Right ventricle myocardium inferior (tissue), 1 donor: ENCODE data around the gene AMOTL1. TPM values are rescaled to one million over a fixed set of nuclear protein-coding genes. Genes with fewer than 3 reads are reported as not detected.
"Not testable (repeated sequence)": the region's sequence is repeated elsewhere in the genome, so short reads cannot be mapped to it uniquely, and the experiment has no call there.

Source experiments
- ATAC-seq: fragments of 200-7000 bp; cut with Tn5 transposase; one replicate; pipeline ENCODE4 v1.9.1; 2020; ENCODE audit warnings: mild to moderate bottlenecking, moderate library complexity
- DNase-seq: peaks from one replicate; pipeline ENCODE4 v3.0.0; 2021; ENCODE audit errors: missing footprints
- intact Hi-C: fragments of 100-400 bp; cut with DNase I; formaldehyde crosslinking; loops from one replicate; pipeline ENCODE4 v1.11.0; 2022
- total RNA-seq: library from RNA; stranded (reverse); fragmentation: NEBNext Ultra II Directional; extraction: Animal tissue kit (Norgen Biotek cat#: 25700); gene quantifications from one replicate; pipeline ENCODE4 v1.2.1, GENCODE V29; 2021
- donor health status: DM: no; HTN: yes; CAD: no; lungs with severe emphysema.

AMOTL1 gene
- total RNA-seq, 1 donor from 2014 or later = 53.5 TPM

DNA sequence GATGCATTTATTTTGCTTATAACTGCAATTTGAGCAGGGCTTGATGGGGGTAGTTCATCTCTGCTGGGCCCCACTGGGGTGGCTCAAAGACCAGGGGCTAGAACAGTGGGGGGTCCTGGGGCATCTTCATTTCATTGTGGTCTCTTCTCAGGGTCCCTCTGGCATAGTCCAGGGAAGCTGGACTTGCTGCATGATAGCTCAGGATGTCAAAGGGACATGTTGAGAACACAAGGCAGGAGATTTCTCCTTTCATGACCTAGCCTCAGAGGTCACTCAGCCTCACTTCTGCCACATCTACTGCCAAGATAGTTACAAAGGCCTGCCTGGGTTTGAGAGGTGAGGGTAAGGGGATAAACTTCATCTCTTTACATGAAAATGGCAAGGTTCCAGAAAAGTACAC lies 115.7 kb downstream of the AMOTL1 start:
- no peak for ATAC-seq
- no peak for DNase-seq
- intact Hi-C loops = no loop called here

- DNase-seq (no peak), ATAC-seq (no peak)
- intact Hi-C loops = no loop called here
These were observed 116.2 kb downstream of the AMOTL1 start for GRCh38 chr11:94884376-94884775.

DNA sequence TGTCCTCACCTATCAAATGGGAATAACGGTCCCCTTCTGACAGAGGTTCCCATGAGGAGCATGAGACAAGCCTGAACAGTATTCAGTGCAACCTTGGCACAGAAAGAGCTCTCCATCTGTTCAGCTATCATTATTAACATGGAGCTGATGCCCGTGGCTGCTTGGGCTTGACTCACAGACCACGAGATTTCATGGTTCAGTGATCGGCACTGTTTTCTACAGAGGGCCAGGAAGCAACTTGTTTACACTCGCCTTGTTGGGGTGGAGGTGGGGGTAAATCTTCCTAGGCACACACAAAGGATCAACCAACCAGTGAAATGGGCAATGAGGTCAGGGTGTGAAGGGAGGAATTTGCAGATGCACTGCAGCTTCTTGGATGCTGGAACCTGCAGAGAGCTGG lies 117.0 kb downstream of the AMOTL1 start:
- intact Hi-C loops = no loop called here
- no peak for ATAC-seq
- DNase-seq = no peak

DNA sequence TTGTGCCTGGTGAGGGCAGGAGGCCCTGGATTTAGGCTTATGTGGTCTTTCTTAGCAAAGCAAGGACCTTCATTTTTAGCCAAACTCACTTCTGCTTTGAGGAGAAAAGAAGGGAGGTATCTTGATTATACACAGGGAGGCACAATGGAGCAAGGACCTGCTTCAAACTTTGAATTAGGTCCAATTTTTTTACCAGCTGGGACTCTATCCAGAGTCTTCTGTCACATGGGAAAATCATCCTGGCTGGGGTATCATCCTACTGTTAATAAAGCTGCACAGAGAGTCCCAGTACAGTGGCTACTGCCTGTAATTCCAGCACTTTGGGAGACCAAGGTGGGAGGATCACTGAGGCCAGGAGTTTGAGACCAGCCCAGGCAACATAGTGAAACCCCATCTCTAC lies 117.4 kb downstream of the AMOTL1 start:
- ATAC-seq (no peak), DNase-seq (no peak)
- intact Hi-C loops = no loop called here

GRCh38 chr11:94888204-94888603 lies 120.0 kb downstream of the AMOTL1 start:
- DNase-seq (no peak), ATAC-seq (no peak)
- intact Hi-C loops = no loop called here

GRCh38 chr11:94895451-94895850 lies 127.3 kb downstream of the AMOTL1 start:
- ATAC-seq (peak; percentile 43), DNase-seq (no peak)
- intact Hi-C loops = no loop called here

- DNase-seq (no peak), ATAC-seq (no peak)
- intact Hi-C loops = no loop called here
These were observed 127.8 kb downstream of the AMOTL1 start for GRCh38 chr11:94895971-94896370.

- DNase-seq (no peak), ATAC-seq (no peak)
- intact Hi-C loops = loop anchor here (1.0 kb wide), 1 partner anchor 274 kb away; no protein-coding TSS in a partner anchor
These were observed 129.2 kb downstream of the AMOTL1 start for GRCh38 chr11:94897330-94897768.

GRCh38 chr11:94907226-94907625 lies 139.1 kb downstream of the AMOTL1 start:
- intact Hi-C loops = no loop called here
- DNase-seq (no peak), ATAC-seq (no peak)

- intact Hi-C loops = no loop called here
- ATAC-seq (no peak), DNase-seq (no peak)
These were observed 141.2 kb downstream of the AMOTL1 start for GRCh38 chr11:94909371-94909820.

GRCh38 chr11:94910270-94910669 lies 142.1 kb downstream of the AMOTL1 start:
- ATAC-seq (no peak), DNase-seq (no peak)
- intact Hi-C loops = no loop called here

DNA sequence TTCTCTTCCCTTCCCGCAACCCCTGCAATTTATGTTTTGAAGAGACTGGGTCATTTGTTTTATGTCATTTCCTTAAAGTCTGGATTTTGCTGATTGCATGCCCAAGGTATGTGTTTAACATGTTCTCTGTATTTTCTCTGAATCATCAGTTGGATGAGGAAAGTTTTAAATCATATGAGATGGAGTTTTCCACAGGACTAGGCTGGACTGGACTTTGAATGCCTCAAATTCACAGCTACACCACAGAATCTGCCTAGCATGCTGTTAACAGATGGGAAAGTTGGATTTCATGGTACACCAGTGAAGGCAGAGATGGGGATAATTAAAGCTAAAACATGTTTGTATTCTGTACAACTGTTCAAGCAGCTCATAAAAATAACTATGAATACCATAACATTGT lies 142.6 kb downstream of the AMOTL1 start:
- DNase-seq = no peak
- intact Hi-C loops = no loop called here
- ATAC-seq = no peak

- ATAC-seq (no peak), DNase-seq (no peak)
- intact Hi-C loops = no loop called here
These were observed 144.7 kb downstream of the AMOTL1 start for GRCh38 chr11:94912806-94913205.

DNA sequence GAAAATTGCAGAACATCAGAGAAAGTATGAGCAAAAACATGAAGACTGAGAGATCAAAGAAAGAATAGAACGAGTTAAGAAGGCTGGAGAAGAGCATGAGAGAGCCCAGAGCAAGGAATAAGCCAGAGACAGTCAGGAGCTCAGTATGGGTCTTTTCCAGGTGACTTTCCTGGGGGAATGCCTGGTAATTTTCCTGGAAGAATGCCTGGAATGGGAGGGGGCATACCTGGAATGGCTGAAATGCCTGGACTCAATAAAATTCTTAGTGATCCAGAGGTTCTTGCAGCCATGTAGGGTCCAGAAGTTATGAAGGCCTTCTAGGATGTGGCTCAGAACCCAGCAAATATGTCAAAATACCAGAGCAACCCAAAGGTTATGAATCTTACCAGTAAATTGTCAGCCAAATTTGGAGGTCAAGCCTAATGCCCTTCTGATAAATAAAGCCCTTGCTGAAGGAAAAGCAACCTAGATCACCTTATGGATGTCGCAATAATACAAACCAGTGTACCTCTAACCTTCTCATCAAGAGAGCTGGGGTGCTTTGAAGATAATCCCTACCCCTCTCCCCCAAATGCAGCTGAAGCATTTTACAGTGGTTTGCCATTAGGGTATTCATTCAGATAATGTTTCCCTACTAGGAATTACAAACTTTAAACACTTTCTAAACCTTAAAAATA lies 145.7 kb downstream of the AMOTL1 start:
- ATAC-seq, DNase-seq, intact Hi-C loops: not testable (repeated sequence)

DNA sequence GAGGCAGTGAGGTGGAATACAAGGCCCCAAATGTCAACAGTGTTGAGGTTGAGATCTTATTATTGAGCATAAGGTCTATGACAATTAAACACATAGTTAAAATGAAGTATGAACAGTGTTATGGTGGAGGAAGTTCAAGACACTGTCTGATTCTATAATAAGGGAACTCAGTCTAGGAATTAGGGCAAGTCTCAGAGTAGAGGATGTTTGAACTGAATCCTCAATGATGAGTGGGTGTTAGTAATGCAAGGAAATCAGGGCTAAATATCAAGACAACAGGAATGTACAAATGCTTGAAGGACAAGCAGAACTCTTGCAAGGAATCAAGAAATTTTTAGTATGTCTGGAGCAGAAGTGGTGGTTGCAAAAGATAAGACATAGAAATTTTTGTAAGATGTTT lies 152.2 kb downstream of the AMOTL1 start:
- no peak for DNase-seq
- intact Hi-C loops = no loop called here

GRCh38 chr11:94922321-94923003 lies 154.3 kb downstream of the AMOTL1 start:
- intact Hi-C loops = no loop called here
- ATAC-seq (no peak), DNase-seq (no peak)

More for the DNA sequence above, 152.2 kb downstream of the AMOTL1 start:
- no peak for ATAC-seq

GRCh38 chr11:94923004-94923334 lies 154.8 kb downstream of the AMOTL1 start:
- DNase-seq = no peak
- intact Hi-C loops = no loop called here
- no peak for ATAC-seq

DNA sequence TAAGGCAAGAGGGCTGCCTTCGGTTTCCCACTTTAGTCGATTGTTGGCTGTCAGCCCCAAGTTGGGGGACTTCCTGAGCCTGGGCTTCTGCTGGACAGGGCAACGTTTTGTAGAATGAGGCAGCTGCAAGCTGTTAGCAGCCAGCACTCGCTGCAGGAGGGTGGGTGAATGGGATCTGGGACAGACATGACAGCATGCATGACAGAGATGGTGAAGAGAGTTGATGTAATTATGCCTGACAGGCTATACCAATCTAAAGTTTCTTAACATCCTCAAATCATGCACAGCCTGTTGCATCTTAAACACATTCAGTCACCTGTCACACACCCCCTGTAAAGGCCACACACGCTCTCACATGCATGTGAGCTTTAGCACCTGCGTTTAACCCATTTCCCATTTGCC lies 156.0 kb downstream of the AMOTL1 start:
- ATAC-seq = no peak
- no peak for DNase-seq
- intact Hi-C loops = no loop called here

DNA sequence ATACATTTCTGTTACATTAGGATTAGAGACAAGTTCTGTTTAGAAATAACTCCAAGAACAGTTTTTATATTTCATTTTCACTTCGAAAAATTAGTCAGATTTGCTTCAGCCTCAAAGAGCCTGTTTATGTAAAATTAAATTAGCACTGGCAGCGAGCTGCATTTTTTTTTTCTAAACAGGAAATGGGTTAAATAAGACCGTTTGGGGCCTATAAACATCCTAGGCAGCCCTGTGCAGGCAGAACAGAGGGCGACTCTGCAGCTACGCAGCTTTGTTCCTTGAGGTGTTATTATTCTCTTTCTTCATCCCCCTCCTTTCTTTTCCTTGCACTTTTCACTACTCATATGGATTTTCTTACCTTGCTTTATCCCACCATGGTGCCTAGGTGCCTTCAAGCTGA lies 156.5 kb downstream of the AMOTL1 start:
- intact Hi-C loops = no loop called here
- ATAC-seq (no peak), DNase-seq (no peak)

DNA sequence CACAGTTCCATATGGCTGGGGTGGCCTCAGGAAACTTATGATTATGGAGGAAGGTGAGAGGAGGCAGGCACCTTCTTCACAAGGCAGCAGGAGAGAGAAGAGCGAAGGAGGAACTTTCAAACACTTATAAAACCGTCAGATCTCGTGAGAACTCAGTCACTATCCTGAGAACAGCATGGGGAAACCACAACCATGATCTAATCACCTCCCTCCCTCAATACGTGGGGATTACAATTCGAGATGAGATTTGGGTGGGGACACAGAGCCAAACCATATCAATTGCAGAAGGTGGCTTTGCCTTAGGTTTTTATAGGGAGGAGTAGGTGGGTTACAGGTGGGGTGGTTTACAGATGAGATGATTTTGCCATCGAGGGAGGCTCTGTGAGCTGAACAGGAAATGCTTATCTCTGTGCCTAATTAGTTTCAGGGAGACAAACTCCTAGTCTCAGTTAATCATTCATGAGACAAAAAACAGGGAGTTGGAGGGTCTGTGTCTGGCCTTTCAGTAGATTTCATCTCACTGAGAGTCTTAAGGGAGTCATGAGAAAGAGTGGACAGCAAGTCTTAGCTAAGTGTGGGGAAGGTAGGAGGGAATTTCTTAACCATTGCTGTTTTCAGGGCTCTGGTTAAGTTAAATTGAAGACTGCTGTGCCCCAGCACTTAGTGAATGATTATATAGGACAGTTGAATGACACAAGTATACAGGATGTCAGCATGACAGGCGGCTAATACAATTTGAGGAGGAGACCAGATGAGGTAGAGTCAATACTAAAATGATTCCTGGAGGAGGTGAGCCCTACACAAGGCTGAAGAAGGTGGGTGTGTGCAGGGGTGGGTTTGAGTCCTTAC lies 157.5 kb downstream of the AMOTL1 start:
- no peak for DNase-seq
- no peak for ATAC-seq
- intact Hi-C loops = no loop called here
